ENCODE results near the gene MYO1F.

The MYO1F gene

DNA sequence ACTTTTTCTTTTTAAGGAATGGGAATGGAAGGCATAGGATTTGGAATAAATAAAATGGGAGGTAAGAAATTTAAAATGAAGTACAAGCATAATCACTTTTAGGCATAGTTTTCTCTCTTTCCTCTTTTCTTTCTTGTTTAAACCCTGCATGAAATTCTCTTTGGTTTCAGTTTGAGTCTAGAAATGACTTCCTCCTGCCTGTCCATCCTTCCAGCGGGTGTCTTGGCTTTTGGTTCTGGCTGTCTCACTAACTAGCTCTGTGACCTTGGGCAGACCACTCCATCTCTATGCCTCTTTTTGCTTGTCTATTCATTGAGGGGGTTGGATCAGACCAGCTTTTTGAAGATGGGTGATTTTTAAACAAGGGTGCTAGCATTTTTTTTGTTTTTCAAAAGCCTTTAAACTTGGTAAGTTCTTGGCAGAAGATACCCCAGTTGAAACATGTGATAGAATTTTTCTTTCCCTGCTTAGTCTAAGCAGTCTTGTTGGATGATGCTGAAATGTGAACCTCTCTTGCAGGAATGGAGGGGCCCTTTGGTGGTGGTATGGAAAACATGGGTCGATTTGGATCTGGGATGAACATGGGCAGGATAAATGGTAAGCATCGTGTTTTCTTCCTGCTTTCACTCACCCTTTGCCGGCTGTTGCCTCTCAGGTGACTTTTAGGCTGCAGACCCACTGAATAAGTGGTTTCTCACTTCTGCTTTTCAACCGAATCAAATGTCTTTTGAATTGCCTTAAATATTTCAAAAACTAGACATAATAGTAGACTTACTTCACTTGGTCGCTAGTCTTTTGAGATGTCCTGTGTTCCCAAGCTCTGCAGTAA is 103.4 kb downstream of the MYO1F start:
- DNase-seq = peak in 3 of 56 donors; percentile 6 to 11 (median 7)

Data from amygdala (tissue), 56 donors.